ENCODE measurements around the gene BATF.
"Not testable (repeated sequence)": the region's sequence is repeated elsewhere in the genome, so short reads cannot be mapped to it uniquely, and the experiment has no call there.

BATF gene

GRCh38 chr14:75522224-75522982 lies at the start of gene BATF:
BATF (plus strand) TSS chr14:75522469; CDS start chr14:75522683, 214 bp downstream.
- peak; percentile 45 for DNase-seq (ENCODE audit: low read depth)

GRCh38 chr14:75474127-75474526 lies 48.1 kb upstream of the BATF start:
- DNase-seq (ENCODE audit: low read depth): not testable (repeated sequence)

- no peak for DNase-seq (ENCODE audit: low read depth)
Measured at GRCh38 chr14:75476274-75476995, 45.8 kb upstream of the BATF start.

GRCh38 chr14:75477881-75478280 lies 44.4 kb upstream of the BATF start:
- DNase-seq (ENCODE audit: low read depth): no peak

GRCh38 chr14:75479770-75480600 lies 42.3 kb upstream of the BATF start:
- DNase-seq (ENCODE audit: low read depth): no peak

GRCh38 chr14:75482366-75482765 lies 39.9 kb upstream of the BATF start:
- no peak for DNase-seq (ENCODE audit: low read depth)

- DNase-seq (ENCODE audit: low read depth): no peak
Measured at GRCh38 chr14:75484711-75485429, 37.4 kb upstream of the BATF start.

GRCh38 chr14:75486318-75486717 lies 36.0 kb upstream of the BATF start:
- DNase-seq (ENCODE audit: low read depth): no peak

- no peak for DNase-seq (ENCODE audit: low read depth)
Measured at GRCh38 chr14:75487155-75487671, 35.1 kb upstream of the BATF start.

- no peak for DNase-seq (ENCODE audit: low read depth)
Measured at GRCh38 chr14:75489480-75489837, 32.8 kb upstream of the BATF start.

- no peak for DNase-seq (ENCODE audit: low read depth)
Measured at GRCh38 chr14:75491376-75491978, 30.8 kb upstream of the BATF start.

GRCh38 chr14:75492832-75493591 lies 29.3 kb upstream of the BATF start:
- DNase-seq (ENCODE audit: low read depth): no peak

- no peak for DNase-seq (ENCODE audit: low read depth)
Measured at GRCh38 chr14:75493592-75494087, 28.6 kb upstream of the BATF start.

- no peak for DNase-seq (ENCODE audit: low read depth)
Measured at GRCh38 chr14:75494896-75495295, 27.4 kb upstream of the BATF start.

- DNase-seq (ENCODE audit: low read depth): no peak
Measured at GRCh38 chr14:75495399-75495798, 26.9 kb upstream of the BATF start.

- no peak for DNase-seq (ENCODE audit: low read depth)
Measured at GRCh38 chr14:75495882-75496281, 26.4 kb upstream of the BATF start.

- DNase-seq (ENCODE audit: low read depth): no peak
Measured at GRCh38 chr14:75496755-75497154, 25.5 kb upstream of the BATF start.

GRCh38 chr14:75497191-75497590 lies 25.1 kb upstream of the BATF start:
- DNase-seq (ENCODE audit: low read depth): no peak

- no peak for DNase-seq (ENCODE audit: low read depth)
Measured at GRCh38 chr14:75497701-75498100, 24.6 kb upstream of the BATF start.

GRCh38 chr14:75499084-75499875 lies 23.0 kb upstream of the BATF start:
- DNase-seq (ENCODE audit: low read depth): no peak

Data from stimulated activated CD8-positive, alpha-beta memory T cell treated with anti-CD3 and anti-CD28 coated beads, Interleukin-15, amount 100 ng/mL, for 24 hours (primary cell).